Measurements from ENCODE around the gene DLG4.

Gene DLG4

GRCh38 chr17:7141824-7142223, 77.8 kb downstream of the DLG4 start:
- DNase-seq: peak; percentile 78

- no peak for DNase-seq
These were observed 80.2 kb downstream of the DLG4 start for GRCh38 chr17:7139400-7139799.

GRCh38 chr17:7138800-7139381, 80.7 kb downstream of the DLG4 start:
- no peak for DNase-seq

GRCh38 chr17:7137171-7137943, 82.3 kb downstream of the DLG4 start:
- DNase-seq: no peak
